AG09309 (cell line): ENCODE data around the gene CA6.
"Not testable (repeated sequence)": the region's sequence is repeated elsewhere in the genome, so short reads cannot be mapped to it uniquely, and the experiment has no call there.

ENCODE experiments used
- DNase-seq: peaks from one replicate; pipeline ENCODE4 v3.0.0-alpha.2; 2010; ENCODE audit warnings: low read depth
- H3K4me3 ChIP-seq: 2 replicates; pipeline ENCODE4 v1.5.1; 2011; ENCODE audit warnings: mild to moderate bottlenecking, low read depth, low read length, moderate library complexity; ENCODE audit not compliant: control insufficient read depth
- TF ChIP-seq, protein P1 (sequence below): IDR thresholded peaks from 2 replicates; pipeline ENCODE4 v1.5.1; 2011; ENCODE audit warnings: mild to moderate bottlenecking, low read depth, low read length, inconsistent platforms; ENCODE audit not compliant: insufficient read depth, control insufficient read depth; ENCODE audit errors: missing control alignments

The CA6 gene

DNA sequence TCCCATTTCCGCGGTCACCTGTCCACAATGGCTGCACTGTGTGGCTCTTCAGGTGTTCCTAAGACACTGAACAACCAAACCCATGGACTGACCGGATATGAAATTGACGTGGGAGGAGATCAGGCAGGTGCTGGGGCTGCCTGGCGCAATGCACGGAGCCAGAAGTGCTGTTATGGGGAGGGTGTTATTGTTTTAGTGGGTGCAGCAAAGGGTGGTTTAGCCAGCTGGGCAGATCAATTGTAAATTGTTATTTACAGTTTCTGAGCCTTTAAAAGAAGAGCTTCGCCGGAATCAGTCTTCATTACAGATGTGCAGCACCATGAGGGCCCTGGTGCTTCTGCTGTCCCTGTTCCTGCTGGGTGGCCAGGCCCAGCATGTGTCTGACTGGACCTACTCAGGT is at the start of gene CA6:
TSS of gene CA6 (plus strand) at position 301 of the 400 bp plus-strand sequence. CDS start at position 320, 19 bp downstream.
- TF ChIP-seq, protein P1, sequence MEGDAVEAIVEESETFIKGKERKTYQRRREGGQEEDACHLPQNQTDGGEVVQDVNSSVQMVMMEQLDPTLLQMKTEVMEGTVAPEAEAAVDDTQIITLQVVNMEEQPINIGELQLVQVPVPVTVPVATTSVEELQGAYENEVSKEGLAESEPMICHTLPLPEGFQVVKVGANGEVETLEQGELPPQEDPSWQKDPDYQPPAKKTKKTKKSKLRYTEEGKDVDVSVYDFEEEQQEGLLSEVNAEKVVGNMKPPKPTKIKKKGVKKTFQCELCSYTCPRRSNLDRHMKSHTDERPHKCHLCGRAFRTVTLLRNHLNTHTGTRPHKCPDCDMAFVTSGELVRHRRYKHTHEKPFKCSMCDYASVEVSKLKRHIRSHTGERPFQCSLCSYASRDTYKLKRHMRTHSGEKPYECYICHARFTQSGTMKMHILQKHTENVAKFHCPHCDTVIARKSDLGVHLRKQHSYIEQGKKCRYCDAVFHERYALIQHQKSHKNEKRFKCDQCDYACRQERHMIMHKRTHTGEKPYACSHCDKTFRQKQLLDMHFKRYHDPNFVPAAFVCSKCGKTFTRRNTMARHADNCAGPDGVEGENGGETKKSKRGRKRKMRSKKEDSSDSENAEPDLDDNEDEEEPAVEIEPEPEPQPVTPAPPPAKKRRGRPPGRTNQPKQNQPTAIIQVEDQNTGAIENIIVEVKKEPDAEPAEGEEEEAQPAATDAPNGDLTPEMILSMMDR = no peak
- no peak for DNase-seq
- H3K4me3 ChIP-seq = no peak within 1 kb of the TSS

DNA sequence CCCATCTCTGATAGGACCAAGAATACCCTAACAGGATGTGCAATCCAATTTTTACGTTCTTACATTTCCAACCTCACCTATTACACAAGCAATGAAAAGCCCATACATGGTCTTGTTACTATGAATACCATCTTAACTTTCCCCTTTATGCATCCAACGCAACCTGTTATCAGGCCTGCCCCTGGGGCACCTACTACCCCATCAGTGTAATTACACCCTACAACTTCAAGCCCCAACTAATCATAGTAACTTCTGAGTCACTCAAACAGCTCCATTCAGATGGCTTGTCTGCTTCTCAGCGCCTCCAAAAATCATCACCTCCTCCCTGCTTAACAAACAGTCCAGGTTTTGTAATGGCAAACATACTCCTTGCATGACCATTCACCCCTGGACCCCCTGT is 48.9 kb upstream of the CA6 start:
- H3K4me3 ChIP-seq, DNase-seq: not testable (repeated sequence)

DNA sequence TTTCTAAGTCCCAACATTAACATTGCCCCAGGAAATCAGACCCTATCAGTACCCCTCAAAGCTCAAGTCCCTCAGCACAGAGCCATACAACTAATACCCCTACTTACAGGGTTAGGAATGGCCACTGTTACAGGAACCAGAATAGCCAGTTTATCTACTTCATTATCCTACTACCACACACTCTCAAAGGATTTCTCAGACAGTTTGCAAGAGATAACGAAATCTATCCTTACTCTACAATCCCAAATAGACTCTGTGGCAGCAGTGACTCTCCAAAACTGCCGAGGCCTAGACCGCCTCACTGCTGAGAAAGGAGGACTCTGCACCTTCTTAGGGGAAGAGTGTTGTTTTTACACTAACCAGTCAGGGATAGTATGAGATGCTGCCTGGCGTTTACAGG is 48.2 kb upstream of the CA6 start:
- H3K4me3 ChIP-seq = not testable (repeated sequence)

DNA sequence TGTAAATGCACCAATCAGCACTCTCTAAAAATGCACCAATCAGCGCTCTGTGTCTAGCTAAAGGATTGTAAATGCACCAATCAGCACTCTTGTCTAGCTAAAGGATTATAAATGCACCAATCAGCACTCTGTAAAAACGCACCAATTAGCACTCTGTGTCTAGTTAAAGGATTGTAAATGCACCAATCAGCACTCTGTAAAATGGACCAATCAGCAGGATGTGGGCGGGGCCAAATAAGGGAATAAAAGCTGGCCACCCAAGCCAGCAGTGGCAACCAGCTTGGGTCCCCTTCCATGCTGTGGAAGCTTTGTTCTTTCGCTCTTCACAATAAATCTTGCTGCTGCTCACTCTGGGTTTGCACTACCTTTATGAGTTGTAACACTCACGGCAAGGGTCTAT is 47.2 kb upstream of the CA6 start:
- DNase-seq, H3K4me3 ChIP-seq: not testable (repeated sequence)

More for the DNA sequence above, 48.2 kb upstream of the CA6 start:
- DNase-seq = not testable (repeated sequence)

DNA sequence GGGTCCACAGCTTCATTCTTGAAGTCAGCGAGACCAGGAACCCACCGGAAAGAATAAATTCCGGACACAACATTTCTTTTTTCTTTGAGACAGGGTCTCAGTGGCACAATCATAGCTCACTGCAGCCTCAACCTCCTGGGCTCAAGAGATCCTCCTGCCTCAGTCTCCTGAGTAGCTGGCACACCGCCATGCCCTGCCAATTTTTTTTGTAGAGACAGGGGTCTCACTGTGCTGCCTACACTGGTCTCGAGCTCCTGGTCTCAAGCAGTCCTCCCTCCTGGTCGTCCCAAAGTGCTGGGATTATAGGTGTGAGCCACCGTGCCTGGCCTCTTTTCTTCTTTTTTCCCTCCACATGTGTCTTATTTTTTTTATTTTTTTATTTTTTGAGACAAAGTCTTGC is 46.6 kb upstream of the CA6 start:
- DNase-seq = no peak
- H3K4me3 ChIP-seq = no peak overlapping the region
- TF ChIP-seq, protein P1 = no peak

DNA sequence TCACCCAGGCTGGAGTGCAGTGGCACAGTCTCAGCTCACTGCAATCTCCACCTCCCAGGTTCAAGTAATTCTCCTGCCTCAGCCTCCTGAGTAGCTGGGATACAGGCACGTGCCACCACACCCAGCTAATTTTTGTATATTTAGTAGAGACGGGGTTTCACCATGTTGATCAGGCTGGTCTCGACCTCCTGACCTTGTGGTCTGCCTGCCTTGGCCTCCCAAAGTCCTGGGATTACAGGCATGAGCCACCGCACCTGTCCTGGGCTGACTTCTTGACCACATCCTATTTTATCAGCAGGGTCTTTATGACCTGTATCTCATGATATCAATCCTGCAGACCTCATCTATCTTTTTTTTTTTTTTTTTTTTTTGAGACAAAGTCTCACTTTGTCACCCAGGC is 45.0 kb upstream of the CA6 start:
- not testable (repeated sequence) for H3K4me3 ChIP-seq, DNase-seq

DNA sequence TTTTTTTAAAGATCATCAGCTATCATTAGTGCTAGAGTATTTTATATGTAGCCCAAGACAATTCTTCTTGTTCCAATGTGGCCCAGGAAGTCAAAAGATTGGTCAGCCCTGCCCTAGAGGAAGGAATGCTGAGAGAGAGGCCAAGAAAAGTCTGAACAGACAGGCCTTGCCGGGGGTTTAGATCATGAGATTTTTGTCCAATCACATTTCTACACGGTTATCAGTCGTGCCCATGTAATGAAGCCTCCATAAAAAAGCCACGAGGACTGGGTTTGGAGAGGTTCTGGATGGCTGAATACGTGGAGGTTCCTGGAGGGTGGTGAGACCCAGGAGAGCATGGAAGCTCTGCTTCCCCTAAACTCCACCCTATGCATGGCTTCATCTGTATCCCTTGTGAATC is 42.9 kb upstream of the CA6 start:
- H3K4me3 ChIP-seq = no peak overlapping the region
- peak; percentile 39 for DNase-seq

DNA sequence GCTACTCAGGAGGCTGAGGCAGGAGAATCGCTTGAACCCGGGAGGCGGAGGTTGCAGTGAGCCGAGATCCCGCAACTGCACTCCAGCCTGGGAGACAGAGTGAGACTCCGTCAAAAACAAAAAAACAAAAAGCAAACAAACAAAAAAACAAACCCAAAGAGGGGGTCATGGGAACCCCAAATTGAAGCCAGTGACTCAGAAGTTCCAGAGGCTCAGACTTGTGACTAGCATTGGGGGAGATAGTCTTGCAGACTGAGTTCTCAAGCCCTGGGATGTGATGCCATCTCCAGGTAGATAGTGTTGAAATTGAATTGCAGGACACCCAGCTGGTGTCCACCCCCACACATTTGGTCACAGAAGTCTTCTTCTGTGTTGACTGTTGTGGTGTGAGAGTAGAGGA is 42.3 kb upstream of the CA6 start:
- DNase-seq = no peak
- H3K4me3 ChIP-seq = no peak overlapping the region

More for the DNA sequence above, 42.9 kb upstream of the CA6 start:
- TF ChIP-seq, protein P1 = peak; percentile 46

DNA sequence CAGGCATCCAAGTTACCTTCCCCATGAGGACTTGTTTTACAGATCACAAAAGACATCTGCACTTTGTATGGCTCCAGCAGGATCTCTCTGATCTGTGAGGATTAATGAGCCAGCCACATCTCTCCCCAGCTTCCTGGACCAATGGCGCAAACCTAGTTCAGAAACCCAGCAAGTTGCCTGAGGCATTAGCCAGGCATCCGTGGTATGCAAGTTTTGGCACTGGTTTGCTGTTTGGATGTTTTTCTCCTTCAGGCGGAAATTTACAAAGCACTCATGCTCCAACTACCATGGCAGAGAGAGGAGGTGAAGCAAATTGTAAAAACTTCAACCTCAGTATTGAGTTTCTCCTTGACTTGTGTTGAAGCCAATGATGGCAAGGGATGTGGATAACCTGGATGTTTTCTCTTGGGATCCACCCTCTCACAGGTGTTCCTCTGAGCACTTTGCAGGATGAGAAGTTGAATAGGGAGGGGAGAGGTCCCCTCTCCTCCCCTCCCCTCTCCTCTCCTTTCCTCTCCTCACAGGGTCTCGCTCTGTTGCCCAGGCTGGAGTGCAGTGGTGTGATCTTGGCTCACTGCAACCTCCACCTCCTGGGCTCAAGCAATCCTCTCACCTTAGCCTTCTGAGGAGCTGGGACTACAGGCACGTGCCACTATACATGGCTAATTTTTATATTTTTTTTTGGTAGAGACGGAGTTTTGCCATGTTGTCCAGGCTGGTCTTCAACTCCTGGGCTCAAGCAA is 41.6 kb upstream of the CA6 start:
- TF ChIP-seq, protein P1 = no peak
- DNase-seq = peak; percentile 95
- H3K4me3 ChIP-seq = no peak overlapping the region

More for the DNA sequence above, 42.3 kb upstream of the CA6 start:
- TF ChIP-seq, protein P1 = no peak
